Suprapubic skin (tissue), 4 donors: ENCODE measurements around the gene DCK. TPM values are rescaled to one million over a fixed set of nuclear protein-coding genes. Genes with fewer than 3 reads are reported as not detected.

Experiments
- DNase-seq, 2 donors: peaks; one replicate each; pipeline ENCODE4 v3.0.0-alpha.2; 2019; ENCODE audit warnings: low spot score in 2 of 2
- H3K27ac ChIP-seq: fragments of 200-600 bp; sonication (generic); one replicate; pipeline ENCODE4 v1.5.1; 2019
- H3K27me3 ChIP-seq: fragments of 200-600 bp; sonication (generic); one replicate; pipeline ENCODE4 v1.5.1; 2019
- H3K36me3 ChIP-seq: fragments of 200-600 bp; sonication (generic); one replicate; pipeline ENCODE4 v1.5.1; 2019
- H3K4me1 ChIP-seq: fragments of 200-600 bp; sonication (generic); one replicate; pipeline ENCODE4 v1.5.1; 2019
- H3K4me3 ChIP-seq: fragments of 200-600 bp; sonication (generic); one replicate; pipeline ENCODE4 v1.5.1; 2019; ENCODE audit warnings: mild to moderate bottlenecking
- H3K9me3 ChIP-seq: fragments of 200-600 bp; sonication (generic); one replicate; pipeline ENCODE4 v1.5.1; 2019
- CTCF ChIP-seq, 2 donors: fragments of 200-600 bp in 1 of 2; fragments of 450-650 bp in 1 of 2; sonication (generic) in 1 of 2; IDR thresholded peaks; one replicate each; pipeline ENCODE4 v1.5.1; 2016 to 2019; ENCODE audit warnings: antibody characterized with exemption in 2 of 2, mild to moderate bottlenecking in 1 of 2, moderate library complexity in 1 of 2
- EP300 ChIP-seq: sonication (generic); formaldehyde crosslinking; IDR thresholded peaks from one replicate; pipeline ENCODE4 v1.6.1; 2017; ENCODE audit warnings: antibody characterized with exemption
- POLR2A ChIP-seq, 2 donors: fragments of 450-650 bp; IDR thresholded peaks; one replicate each; pipeline ENCODE4 v1.6.1; 2017; ENCODE audit warnings: antibody characterized with exemption in 2 of 2, mild to moderate bottlenecking in 2 of 2, moderate library complexity in 2 of 2
- POLR2AphosphoS5 ChIP-seq, 3 donors: sonication (generic); formaldehyde crosslinking; IDR thresholded peaks; one replicate each; pipeline ENCODE4 v1.6.1; 2017; ENCODE audit warnings: antibody characterized with exemption in 3 of 3
- WGBS: methylation state at CpG from one replicate; pipeline ENCODE4 v1.1.5; 2018; 5-methylcytosine and 5-hydroxymethylcytosine counted together
- total RNA-seq, 4 donors: library from RNA; depleted of rRNA; stranded (reverse); fragments of >200 nt; gene quantifications; one replicate each; pipeline ENCODE4 v1.1.0, GENCODE V29; 2016

DCK gene
- total RNA-seq, 4 donors from 2014 or later, result 7.7 to 19.6 (median 15.8) TPM

- TF ChIP-seq CTCF (IDR thresholded peaks at IDR 0.05) (no peak), POLR2AphosphoS5 (IDR thresholded peaks at IDR 0.05) (no peak), POLR2A (IDR thresholded peaks at IDR 0.05) (no peak), EP300 (no peak)
- no peak for DNase-seq
- Histone ChIP-seq H3K9me3 (no peaks in the 10 kb centered on the region), H3K27me3 (no peaks in the 10 kb centered on the region), H3K4me1 (no peaks in the 10 kb centered on the region), H3K36me3 (peaks cover 6% of the 10 kb centered on the region), H3K4me3 (no peak overlapping the region), H3K27ac (no peak overlapping the region)
- WGBS, result 79% methylated on average over 1 of the region's 1 CpG
Measured at GRCh38 chr4:70979445-70980008, 13.9 kb upstream of the DCK start.

GRCh38 chr4:70980196-70980595, 13.3 kb upstream of the DCK start:
- Histone ChIP-seq H3K4me1 (no peaks in the 10 kb centered on the region), H3K9me3 (no peaks in the 10 kb centered on the region)
- TF ChIP-seq EP300 (no peak), POLR2A (IDR thresholded peaks at IDR 0.05) (no peak), CTCF (IDR thresholded peaks at IDR 0.05) (no peak), POLR2AphosphoS5 (IDR thresholded peaks at IDR 0.05) (no peak)

GRCh38 chr4:70984106-70984505, 9.3 kb upstream of the DCK start:
- Histone ChIP-seq H3K9me3 (no peaks in the 10 kb centered on the region), H3K36me3 (no peaks in the 10 kb centered on the region), H3K27ac (no peak overlapping the region), H3K4me3 (no peak overlapping the region), H3K4me1 (no peaks in the 10 kb centered on the region), H3K27me3 (no peaks in the 10 kb centered on the region)
- no peak for DNase-seq
- TF ChIP-seq CTCF (IDR thresholded peaks at IDR 0.05), result no peak
- TF ChIP-seq POLR2A (IDR thresholded peaks at IDR 0.05), result no peak
- no peak for TF ChIP-seq EP300
- TF ChIP-seq POLR2AphosphoS5 (IDR thresholded peaks at IDR 0.05), result no peak

More at GRCh38 chr4:70980196-70980595, 13.3 kb upstream of the DCK start:
- H3K27ac ChIP-seq, result no peak overlapping the region
- no peak for DNase-seq
- H3K27me3 ChIP-seq, result no peaks in the 10 kb centered on the region
- no peak overlapping the region for H3K4me3 ChIP-seq
- H3K36me3 ChIP-seq, result peaks cover 6% of the 10 kb centered on the region

- DNase-seq, result no peak
- WGBS, result 82% methylated on average over 1 of the region's 1 CpG
Measured at GRCh38 chr4:70984589-70984988, 8.9 kb upstream of the DCK start.

GRCh38 chr4:70991596-70991995, 1.9 kb upstream of the DCK start:
- Histone ChIP-seq H3K36me3 (no peaks in the 10 kb centered on the region), H3K9me3 (no peaks in the 10 kb centered on the region), H3K4me3 (no peak overlapping the region), H3K27me3 (no peaks in the 10 kb centered on the region), H3K4me1 (peaks cover 38% of the 10 kb centered on the region), H3K27ac (no peak overlapping the region)
- TF ChIP-seq POLR2A (IDR thresholded peaks at IDR 0.05) (no peak), CTCF (IDR thresholded peaks at IDR 0.05) (no peak), POLR2AphosphoS5 (IDR thresholded peaks at IDR 0.05) (no peak), EP300 (no peak)
- WGBS, result 87% methylated on average over 2 of the region's 2 CpGs
- DNase-seq, result no peak

More at GRCh38 chr4:70984589-70984988, 8.9 kb upstream of the DCK start:
- no peaks in the 10 kb centered on the region for H3K4me1 ChIP-seq
- no peak overlapping the region for H3K27ac ChIP-seq
- H3K27me3 ChIP-seq, result no peaks in the 10 kb centered on the region
- H3K9me3 ChIP-seq, result no peaks in the 10 kb centered on the region
- H3K4me3 ChIP-seq, result no peak overlapping the region
- H3K36me3 ChIP-seq, result no peaks in the 10 kb centered on the region
- TF ChIP-seq POLR2A (IDR thresholded peaks at IDR 0.05) (no peak), POLR2AphosphoS5 (IDR thresholded peaks at IDR 0.05) (no peak), EP300 (no peak), CTCF (IDR thresholded peaks at IDR 0.05) (no peak)
